KMS-11 (cell line): ENCODE results near the gene CENATAC.
"Not testable (repeated sequence)": the region's sequence is repeated elsewhere in the genome, so short reads cannot be mapped to it uniquely, and the experiment has no call there.

Experiments
- H2AFZ ChIP-seq: fragments of 200-600 bp; sonication (generic); 2 replicates; pipeline ENCODE4 v1.6.1; 2016; ENCODE audit warnings: antibody characterized with exemption, mixed run types, low read depth
- H3K27ac ChIP-seq: fragments of 200-600 bp; sonication (generic); 2 replicates; pipeline ENCODE4 v1.6.1; 2016; ENCODE audit warnings: mild to moderate bottlenecking, mixed run types
- H3K27me3 ChIP-seq: fragments of 200-600 bp; sonication (generic); 2 replicates; pipeline ENCODE4 v1.6.1; 2017; ENCODE audit warnings: mild to moderate bottlenecking, low read depth, mixed run types, moderate library complexity; ENCODE audit not compliant: insufficient read depth
- H3K36me3 ChIP-seq: fragments of 200-600 bp; sonication (generic); 2 replicates; pipeline ENCODE4 v1.6.1; 2017; ENCODE audit warnings: mild to moderate bottlenecking, mixed run types; ENCODE audit not compliant: insufficient read depth
- H3K4me1 ChIP-seq: fragments of 200-600 bp; sonication (generic); 2 replicates; pipeline ENCODE4 v1.6.1; 2016; ENCODE audit warnings: mild to moderate bottlenecking, low read depth, mixed run types; ENCODE audit not compliant: poor library complexity, severe bottlenecking
- H3K4me2 ChIP-seq: fragments of 200-600 bp; sonication (generic); 2 replicates; pipeline ENCODE4 v1.7.0; 2016; ENCODE audit warnings: mild to moderate bottlenecking, mixed run types
- H3K4me3 ChIP-seq: fragments of 200-600 bp; sonication (generic); IDR thresholded peaks from 2 replicates; pipeline ENCODE4 v1.6.1; 2017; ENCODE audit warnings: low read depth, low read length, mixed read lengths; ENCODE audit not compliant: insufficient read depth
- H3K79me2 ChIP-seq: fragments of 200-600 bp; sonication (generic); 2 replicates; pipeline ENCODE4 v1.6.1; 2016; ENCODE audit warnings: low read depth, mixed run types; ENCODE audit not compliant: insufficient read depth
- H3K9ac ChIP-seq: fragments of 200-600 bp; sonication (generic); 2 replicates; pipeline ENCODE4 v1.6.1; 2016; ENCODE audit warnings: mild to moderate bottlenecking, mixed run types
- H4K20me1 ChIP-seq: fragments of 200-600 bp; sonication (generic); 2 replicates; pipeline ENCODE4 v1.6.1; 2016; ENCODE audit warnings: mild to moderate bottlenecking, mixed run types; ENCODE audit not compliant: insufficient read depth
- CTCF ChIP-seq: fragments of 200-600 bp; sonication (generic); conservative IDR thresholded peaks from 2 replicates; pipeline ENCODE4 v1.6.1; 2017; ENCODE audit warnings: low read depth, mild to moderate bottlenecking, antibody characterized with exemption, low read length, moderate library complexity, mixed read lengths

CENATAC gene

GRCh38 chr11:118975771-118976709 is 21.9 kb upstream of the CENATAC start:
- TF ChIP-seq CTCF, result no peak
- Histone ChIP-seq H3K27me3 (no peaks in the 10 kb centered on the region), H2AFZ (no peak overlapping the region), H3K79me2 (no peaks in the 10 kb centered on the region), H3K27ac (no peak overlapping the region), H3K36me3 (no peaks in the 10 kb centered on the region), H3K4me3 (no peak overlapping the region), H3K4me1 (no peaks in the 10 kb centered on the region), H3K9ac (no peak overlapping the region), H4K20me1 (no peaks in the 10 kb centered on the region), H3K4me2 (no peak overlapping the region)

- no peaks in the 10 kb centered on the region for H3K36me3 ChIP-seq
- H2AFZ ChIP-seq, result no peak overlapping the region
- no peaks in the 10 kb centered on the region for H3K4me1 ChIP-seq
- H3K27ac ChIP-seq, result no peak overlapping the region
- no peaks in the 10 kb centered on the region for H3K79me2 ChIP-seq
- no peaks in the 10 kb centered on the region for H4K20me1 ChIP-seq
- no peak overlapping the region for H3K9ac ChIP-seq
- no peak for TF ChIP-seq CTCF
- H3K4me3 ChIP-seq, result no peak overlapping the region
- H3K4me2 ChIP-seq, result no peak overlapping the region
- H3K27me3 ChIP-seq, result no peaks in the 10 kb centered on the region
Observed at GRCh38 chr11:118979434-118979833, 18.5 kb upstream of the CENATAC start.

GRCh38 chr11:118980191-118980881 is 17.6 kb upstream of the CENATAC start:
- Histone ChIP-seq H3K27ac (no peak overlapping the region), H3K4me3 (no peak overlapping the region), H4K20me1 (no peaks in the 10 kb centered on the region), H2AFZ (no peak overlapping the region), H3K79me2 (no peaks in the 10 kb centered on the region), H3K9ac (no peak overlapping the region), H3K36me3 (no peaks in the 10 kb centered on the region), H3K4me1 (no peaks in the 10 kb centered on the region), H3K4me2 (no peak overlapping the region), H3K27me3 (no peaks in the 10 kb centered on the region)
- TF ChIP-seq CTCF, result no peak

- H4K20me1 ChIP-seq, result not testable (repeated sequence)
Observed at GRCh38 chr11:118984337-118984736, 13.6 kb upstream of the CENATAC start.

GRCh38 chr11:118984825-118985224 is 13.1 kb upstream of the CENATAC start:
- no peak overlapping the region for H3K27ac ChIP-seq
- no peak overlapping the region for H3K4me3 ChIP-seq
- H3K36me3 ChIP-seq, result no peaks in the 10 kb centered on the region
- no peak overlapping the region for H3K4me2 ChIP-seq
- no peaks in the 10 kb centered on the region for H4K20me1 ChIP-seq
- no peaks in the 10 kb centered on the region for H3K27me3 ChIP-seq
- H3K79me2 ChIP-seq, result no peaks in the 10 kb centered on the region
- H3K9ac ChIP-seq, result no peak overlapping the region
- TF ChIP-seq CTCF, result no peak
- no peak overlapping the region for H2AFZ ChIP-seq
- no peaks in the 10 kb centered on the region for H3K4me1 ChIP-seq

More at GRCh38 chr11:118984337-118984736, 13.6 kb upstream of the CENATAC start:
- not testable (repeated sequence) for H3K27me3 ChIP-seq, H3K4me1 ChIP-seq, H2AFZ ChIP-seq, H3K4me3 ChIP-seq, H3K27ac ChIP-seq, H3K36me3 ChIP-seq, H3K4me2 ChIP-seq, H3K9ac ChIP-seq, H3K79me2 ChIP-seq
